GM18499 (cell line): ENCODE measurements around the gene MTA3.
"Not testable (repeated sequence)": the region's sequence is repeated elsewhere in the genome, so short reads cannot be mapped to it uniquely, and the experiment has no call there.

Experiments
- ATAC-seq: cut with Tn5 transposase; IDR thresholded peaks from one replicate; pipeline ENCODE4 v1.9.1; 2021; ENCODE audit warnings: moderate number of reproducible peaks; ENCODE audit not compliant: insufficient read depth, unreplicated experiment

The MTA3 gene

DNA sequence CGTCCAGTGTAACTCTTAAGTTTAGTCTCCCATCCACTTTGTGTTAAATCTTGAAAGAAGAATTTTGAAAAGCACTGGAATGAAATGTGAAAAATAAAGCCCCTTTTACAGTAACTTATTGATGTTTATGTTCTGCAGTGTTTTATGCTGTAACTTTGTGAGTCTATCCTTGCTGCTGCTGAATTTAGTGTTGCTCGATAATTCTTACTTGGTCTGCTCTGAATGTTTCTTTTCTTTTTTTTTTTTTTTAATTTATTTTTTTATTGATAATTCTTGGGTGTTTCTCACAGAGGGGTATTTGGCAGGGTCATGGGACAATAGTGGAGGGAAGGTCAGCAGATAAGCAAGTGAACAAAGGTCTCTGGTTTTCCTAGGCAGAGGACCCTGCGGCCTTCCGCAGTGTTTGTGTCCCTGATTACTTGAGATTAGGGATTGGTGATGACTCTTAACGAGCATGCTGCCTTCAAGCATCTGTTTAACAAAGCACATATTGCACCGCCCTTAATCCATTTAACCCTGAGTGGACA lies 36.0 kb downstream of the MTA3 start:
- not testable (repeated sequence) for ATAC-seq

DNA sequence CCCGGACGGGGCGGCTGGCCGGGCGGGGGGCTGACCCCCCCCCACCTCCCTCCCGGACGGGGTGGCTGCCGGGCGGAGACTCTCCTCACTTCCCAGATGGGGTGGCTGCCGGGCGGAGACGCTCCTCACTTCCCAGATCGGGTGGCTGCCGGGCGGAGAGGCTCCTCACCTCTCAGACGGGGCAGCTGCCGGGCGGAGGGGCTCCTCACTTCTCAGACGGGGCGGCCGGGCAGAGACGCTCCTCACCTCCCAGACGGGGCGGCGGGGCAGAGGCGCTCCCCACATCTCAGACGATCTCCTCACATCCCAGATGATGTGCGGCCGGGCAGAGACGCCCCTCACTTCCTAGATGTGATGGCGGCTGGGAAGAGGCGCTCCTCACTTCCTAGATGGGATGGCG lies 37.7 kb downstream of the MTA3 start:
- not testable (repeated sequence) for ATAC-seq

DNA sequence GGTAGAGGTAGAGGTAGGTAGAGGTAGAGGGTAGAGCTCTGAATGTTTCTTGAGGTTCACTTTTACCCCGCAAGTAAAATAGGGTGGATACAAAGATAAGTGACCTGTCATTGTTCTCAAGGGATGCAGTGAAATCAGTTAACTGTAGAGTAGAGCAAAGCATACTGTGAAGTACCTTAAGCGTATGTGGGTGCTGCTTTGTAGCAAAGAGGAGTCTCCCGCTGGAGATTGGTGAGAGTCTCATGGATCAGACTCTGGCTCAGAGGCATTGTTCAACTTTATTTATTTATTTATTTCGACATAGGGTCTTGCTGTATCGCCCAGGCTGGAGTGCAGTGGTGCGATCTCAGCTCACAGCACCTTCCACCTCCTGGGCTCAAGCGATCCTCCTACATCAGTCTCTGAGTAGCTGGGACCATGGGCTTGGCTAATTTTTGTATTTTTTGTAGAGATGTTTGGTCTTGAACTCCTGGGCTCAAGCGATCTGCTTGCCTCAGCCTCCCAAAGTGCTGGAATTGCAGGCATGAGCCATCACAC lies 38.7 kb downstream of the MTA3 start:
- no peak for ATAC-seq

DNA sequence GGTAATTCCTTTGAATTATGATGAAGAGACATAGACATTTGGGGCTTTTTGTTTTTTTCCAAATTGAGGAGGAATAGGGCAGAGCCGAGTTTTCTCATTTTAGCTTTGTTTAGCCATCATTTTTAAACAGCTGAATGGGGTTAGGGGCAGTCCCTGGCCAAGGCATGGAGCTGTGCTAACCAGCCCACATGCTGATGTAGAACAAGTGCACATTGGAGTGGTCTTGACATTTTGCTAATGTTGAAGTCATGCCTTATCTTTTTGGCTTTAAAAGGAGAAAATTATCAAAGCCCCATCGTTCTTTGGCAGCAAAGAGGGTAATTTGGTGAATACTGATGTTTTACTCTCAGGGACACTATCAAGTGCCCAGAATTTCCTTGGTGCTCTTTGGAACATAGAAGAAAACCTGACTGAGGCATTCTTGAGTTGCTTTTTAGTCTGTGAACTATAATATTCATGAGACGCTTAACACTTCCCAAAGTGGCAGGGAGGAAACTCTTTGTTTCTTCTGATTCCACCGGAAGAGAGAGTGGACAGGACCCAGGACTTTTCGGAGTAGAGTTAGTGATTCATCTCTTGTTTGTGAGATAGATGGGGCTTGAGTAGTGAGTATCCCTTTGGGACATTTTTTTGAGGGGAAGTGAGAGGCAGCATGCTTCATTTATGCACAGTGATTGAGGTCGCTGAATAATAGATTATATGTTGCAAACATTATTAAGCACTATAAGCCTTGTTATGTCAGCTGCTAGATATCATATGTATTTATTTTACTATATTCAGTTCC lies 45.0 kb downstream of the MTA3 start:
- ATAC-seq, result no peak

DNA sequence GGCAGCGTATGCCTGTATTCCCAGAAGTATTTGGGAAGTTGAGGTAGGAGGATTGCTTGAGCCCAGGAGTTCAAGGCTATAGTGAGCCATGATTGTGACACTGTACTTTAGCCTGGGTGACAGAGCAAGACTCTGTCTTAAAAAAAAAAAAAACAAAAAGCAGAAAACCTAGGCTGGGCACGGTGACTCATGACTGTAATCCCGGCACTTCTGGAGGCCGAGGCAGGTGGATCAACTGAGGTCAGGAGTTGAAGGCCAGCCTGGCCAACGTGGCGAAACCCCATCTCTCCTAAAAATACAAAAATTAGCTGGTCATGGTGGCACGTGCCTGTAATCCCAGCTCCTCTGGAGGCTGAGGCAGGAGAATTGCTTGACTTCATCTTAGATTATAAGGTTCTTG lies 46.4 kb downstream of the MTA3 start:
- no peak for ATAC-seq

DNA sequence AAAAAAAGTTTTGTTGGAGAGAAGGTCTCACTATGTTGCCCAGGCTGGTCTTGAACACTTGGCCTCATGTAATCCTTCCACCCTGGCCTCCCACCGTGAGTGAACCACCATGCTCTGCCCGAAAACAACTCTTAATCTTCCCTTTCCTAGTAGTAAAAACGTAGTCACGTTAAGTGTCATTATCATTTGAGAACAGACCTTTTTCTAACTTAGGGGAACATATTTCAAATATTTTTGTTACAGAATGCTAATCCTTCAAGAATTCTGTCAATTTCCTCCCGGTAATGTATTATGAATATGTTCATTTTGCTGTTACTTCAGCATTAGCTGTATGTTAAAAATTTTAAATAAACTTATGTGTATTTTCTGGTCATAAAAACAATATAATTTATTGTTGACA lies 49.7 kb downstream of the MTA3 start:
- no peak for ATAC-seq

DNA sequence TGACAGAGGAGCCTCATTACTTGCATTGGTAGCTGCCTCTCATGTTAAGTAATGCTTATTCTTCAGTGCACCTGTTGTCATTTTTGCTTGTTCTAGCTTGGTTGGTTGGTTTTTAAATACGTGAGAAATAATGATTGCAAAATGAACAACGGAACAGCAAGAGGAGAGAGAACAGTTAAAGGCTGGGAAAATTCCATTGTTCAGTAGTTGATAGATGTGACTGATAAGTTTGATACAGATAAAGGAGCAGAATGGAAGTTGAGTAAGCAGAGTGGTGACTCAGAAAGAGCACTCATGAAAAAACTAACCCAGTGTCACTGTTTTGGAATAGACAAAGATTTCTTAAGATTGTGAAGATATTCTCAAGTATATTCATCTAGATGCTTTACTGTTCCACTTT lies 50.5 kb downstream of the MTA3 start:
- ATAC-seq, result no peak

DNA sequence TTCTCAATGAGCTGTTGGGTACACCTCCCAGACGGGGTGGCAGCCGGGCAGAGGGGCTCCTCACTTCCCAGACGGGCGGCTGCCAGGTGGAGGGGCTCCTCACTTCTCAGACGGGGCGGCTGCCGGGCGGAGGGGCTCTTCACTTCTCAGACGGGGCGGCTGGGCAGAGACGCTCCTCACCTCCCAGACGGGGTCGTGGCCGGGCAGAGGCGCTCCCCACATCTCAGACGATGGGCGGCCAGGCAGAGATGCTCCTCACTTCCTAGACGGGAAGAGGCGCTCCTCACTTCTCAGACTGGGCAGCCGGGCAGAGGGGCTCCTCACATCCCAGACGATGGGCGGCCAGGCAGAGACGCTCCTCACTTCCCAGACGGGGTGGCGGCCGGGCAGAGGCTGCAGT lies 53.2 kb downstream of the MTA3 start:
- ATAC-seq, result not testable (repeated sequence)

DNA sequence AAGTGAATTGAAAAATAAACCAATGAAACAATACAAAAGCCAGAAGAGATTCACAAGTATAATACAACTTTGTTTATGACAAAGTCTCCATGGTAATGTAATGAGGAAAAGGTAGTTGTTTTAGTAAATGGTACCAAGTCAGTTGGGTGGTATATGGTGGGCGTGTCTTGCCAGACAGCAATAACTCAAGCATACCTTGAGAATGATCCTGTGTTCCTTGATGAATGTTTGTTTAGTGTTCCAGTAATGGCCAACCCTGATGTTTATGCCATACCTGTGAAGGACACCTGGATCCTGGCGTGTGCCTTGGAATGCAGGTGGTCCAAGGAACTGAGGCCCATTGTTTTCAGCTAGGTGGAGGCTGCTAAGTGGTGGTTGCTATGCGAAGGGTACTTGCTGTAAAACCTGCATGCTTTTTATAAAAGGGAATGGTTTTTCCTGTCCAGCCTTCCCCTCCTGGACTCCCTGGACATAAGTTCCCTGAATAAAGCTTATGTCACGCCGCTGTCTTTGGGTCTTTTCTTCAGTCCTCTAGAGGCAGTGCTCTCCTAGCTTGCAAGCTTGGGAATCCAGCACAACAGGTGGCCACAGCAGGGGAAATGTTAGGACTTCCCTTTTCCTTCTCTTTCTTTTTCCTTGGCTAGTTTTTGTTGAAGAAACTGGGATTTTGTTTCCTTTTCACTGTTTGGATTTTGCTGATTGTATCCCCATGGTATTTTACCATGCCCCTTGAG lies 54.7 kb downstream of the MTA3 start:
- no peak for ATAC-seq

DNA sequence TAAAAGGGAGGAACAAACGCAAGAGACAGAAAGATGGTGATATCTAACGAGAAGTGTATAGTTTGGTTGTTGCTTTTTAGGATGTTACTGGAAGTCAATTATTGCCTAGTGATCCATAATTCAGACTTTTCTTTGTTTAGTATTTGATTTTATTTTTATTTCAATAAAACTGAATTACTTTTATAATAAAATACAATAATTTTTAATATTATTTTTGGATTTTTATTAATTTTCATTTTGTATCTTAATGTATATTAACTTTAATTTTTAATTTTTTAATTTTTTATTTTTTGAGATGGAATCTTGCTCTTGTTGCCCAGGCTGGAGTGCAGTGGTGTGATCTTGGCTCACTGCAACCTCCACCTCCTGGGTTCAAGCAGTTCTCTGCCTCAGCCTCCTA lies 55.6 kb downstream of the MTA3 start:
- ATAC-seq, result no peak

DNA sequence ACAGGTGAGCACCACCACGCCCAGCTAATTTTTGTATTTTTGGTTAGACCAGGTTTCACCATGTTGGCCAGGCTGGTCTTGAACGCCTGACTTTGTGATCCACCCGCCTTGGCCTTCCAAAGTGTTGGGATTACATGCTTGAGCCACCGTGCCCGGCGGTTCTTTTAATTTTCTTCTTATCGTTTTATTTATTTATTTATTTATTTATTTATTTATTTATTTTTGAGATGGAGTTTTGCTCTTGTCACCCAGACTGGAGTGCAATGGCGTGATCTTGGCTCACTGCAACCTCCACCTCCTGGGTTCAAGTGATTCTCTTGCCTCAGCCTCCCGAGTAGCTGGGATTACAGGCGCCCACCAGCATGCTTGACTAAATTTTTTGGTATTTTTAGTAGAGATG lies 59.6 kb downstream of the MTA3 start:
- not testable (repeated sequence) for ATAC-seq

DNA sequence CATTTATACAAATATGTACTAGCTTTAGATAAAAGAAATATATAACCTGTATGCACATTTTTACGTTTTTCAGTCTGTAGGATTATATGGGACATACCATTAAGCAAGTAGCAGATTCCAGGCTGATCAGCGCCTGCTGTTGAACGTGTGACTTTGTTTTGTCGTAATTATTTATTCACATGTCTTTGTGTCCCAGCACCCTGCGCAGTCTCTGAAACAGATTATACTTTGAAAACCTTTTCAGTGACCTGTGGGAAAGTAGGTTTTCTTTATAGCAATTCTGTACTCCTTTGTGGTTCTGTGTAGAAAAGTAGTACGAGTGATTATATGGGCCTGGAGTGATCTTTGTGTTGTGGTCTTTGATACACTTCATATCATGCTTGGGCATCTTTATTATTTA lies 68.5 kb downstream of the MTA3 start:
- ATAC-seq, result no peak

DNA sequence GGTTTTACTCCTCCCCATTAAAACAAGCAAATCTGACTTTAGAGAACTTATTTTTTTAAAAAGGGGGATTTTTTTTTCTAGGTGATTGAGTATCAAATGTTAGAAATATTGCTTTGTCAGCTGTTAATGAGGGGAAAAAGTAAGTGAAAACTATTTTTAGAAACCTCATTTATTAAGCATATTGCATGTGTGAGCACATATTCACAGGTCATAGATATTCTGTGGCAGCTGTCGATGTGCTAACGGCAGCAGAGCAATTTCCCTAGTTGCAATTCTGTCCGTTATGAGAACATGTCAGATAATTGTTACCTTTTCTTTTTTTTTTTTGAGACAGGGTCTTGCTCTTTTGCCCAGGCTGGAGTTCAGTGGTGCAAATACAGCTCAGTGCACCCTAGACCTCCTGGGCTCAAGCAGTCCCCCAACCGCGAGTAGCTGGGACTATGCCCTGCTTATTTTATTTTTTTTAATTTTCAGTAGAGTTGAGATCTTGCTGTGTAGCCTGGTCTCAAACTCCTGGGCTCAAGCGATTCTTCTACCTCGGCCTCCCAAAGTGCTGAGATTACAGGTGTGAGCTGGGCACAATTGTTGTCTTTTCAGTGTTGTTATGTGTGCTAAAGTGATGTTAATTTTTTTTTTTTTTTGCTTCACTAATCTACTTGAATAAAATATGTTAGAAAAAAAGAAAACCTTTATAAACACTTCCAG lies 69.8 kb downstream of the MTA3 start:
- no peak for ATAC-seq

DNA sequence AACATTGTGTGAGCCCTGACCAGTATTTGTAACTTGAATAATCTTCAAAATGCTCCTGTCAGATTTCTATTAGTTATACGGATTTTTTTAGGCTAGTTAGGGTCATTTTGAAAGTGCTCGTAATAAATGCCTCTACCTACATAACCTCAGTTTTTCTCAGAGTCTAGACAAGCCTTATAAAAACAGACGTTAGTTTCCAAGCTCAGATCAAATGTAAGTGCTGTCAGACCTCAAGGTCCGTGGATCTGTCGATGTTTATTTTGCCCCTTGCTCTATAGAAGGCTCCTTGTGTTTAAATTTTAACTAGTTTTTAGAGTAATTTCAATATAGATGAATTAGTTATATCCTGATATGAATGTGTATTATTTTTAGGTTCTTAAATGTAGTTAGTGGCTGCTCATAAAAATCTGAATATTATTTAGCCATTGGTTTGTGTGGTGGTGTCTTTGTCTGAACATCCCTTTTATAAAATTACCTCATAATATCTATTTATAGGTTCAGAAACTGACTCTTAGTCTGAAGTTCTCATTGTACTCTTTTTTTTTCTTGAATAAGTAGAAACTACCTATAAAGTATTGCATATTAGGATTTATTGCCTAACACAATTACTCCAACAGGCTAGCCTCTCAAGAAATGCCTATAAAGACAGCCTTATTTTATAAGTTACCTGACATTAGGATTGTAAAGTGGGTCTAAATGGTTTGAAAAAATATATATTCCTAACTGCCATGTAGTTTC lies 71.1 kb downstream of the MTA3 start:
- no peak for ATAC-seq

DNA sequence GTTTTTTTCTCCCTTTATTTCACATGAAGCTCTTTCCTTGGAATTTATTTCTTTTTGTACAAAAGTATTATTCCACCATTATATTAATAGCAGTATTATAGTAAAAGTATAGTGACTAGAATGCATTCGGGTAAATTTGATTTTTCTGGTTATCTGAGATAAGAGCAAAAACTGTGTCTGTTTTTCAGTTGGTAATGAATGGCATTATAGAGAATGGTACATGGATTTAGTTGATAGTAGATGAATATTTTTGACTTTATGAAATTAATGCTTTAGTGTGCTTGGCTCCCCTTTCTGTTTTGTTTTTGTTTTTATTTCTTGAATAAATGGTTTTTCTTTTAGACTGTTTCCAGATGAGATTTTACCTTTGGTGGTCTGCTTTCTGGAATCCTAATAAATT lies 71.8 kb downstream of the MTA3 start:
- ATAC-seq, result no peak

DNA sequence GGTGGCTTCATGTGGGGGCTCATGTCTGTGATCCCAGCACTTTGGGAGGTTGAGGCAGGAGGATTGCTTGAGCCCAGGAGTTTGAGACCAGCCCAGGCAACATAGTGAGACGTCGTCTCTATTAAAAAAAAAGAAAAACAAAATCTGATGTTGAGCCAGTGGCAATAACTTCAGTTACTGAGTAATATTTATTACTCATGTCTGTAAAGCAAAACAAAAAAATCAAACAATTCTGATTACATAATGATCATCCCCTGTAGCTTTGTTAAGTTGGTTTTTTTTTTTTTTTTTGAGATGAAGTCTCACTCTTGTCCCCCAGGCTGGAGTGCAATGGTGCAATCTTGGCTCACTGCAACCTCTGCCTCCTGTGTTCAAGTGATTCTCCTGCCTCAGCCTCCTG lies 73.9 kb downstream of the MTA3 start:
- ATAC-seq, result not testable (repeated sequence)

DNA sequence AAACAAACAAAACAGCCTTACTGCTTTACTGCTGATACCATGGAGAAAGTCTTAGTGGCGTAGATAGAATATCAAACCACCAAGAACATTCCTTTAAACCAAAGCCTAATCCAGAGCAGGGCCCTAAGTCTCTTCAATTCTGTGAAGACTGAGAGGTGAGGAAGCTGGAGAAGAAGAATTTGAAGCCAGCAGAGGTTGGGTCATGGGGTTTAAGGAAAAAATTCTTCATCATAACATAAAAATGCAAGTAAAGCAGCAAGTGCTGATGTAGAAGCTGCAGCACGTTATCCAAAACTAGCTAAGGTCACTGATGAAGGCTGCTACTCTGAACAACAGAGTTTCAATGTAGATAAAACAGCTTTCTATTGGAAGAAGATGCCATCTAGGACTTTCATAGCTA lies 77.1 kb downstream of the MTA3 start:
- no peak for ATAC-seq

DNA sequence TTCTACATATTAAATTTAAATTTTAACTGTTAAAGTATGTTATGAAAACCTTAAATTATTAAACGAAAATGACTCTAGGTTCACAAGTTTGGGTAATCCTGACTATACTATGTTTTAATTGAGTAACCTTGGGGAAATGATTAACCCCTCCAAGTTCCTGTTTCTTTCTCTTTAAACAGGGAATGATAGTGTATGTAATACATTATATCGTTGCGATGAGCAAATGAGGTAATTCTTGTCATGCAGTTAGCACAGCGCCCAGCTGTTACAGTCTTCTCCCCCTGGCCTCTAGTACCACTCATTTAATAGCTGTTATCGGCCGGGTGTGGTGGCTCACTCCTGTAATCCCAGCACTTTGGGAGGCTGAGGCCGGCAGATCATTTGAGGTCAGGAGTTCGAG lies 80.4 kb downstream of the MTA3 start:
- ATAC-seq, result no peak

DNA sequence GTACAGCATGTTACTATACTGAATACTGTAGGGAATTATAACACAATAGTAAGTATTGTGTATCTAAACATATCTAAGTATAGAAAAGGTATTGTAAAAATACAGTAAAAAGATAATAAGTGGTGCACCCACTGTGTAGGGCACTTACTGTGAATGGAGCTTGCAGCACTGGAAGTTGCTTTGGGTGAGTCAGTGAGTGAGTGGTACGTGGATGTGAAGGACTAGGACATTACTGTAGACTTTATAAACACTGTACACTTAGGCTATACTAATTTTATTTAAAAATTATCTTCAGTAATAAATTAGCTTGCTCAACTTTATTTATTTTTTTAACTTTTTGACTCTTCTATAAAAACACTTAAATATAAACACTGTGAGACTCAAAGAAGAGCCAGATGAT lies 82.6 kb downstream of the MTA3 start:
- no peak for ATAC-seq

DNA sequence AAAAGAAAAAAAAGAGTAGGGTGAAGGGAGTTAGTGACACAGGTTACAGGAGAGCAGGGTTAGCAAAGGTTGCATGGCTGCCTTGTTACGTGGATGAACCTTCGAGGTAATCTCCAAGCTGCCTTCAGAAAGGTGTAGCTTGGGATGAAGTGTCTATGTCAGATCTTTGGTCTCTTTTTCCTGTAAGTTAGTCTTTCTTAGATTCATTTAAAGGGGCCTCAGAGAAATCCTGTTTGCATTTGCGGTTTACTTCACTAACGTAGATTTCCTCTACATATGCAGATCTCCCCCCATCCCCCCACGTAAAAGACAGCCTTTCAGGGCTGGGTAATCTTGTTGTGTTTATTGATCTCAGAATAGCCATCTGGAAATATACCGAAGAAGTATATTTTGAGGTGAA lies 83.7 kb downstream of the MTA3 start:
- ATAC-seq, result no peak
